Measurements from ENCODE around the gene DPP6.

DNA sequence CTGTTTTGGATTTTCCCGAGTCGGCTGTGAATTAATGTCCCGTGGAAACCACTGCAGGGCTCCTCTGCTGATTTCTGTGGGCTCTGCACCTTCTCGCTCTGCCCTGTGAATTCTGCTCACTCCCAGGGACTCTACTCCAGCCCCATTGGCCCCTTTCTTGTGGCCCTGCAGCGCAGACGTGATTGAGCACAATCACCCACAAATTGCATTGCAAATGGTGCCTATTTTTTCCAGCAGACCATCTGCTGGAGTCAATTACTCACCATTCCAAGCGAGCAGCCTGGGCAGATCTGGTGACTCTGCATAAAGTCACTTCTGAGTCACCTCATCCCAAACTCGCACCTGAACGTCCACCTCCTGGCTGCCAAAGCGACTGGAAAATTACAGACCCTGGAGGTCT lies 714.9 kb downstream of the DPP6 start:
- TF ChIP-seq FOXA1 (IDR thresholded peaks at IDR 0.05) (no peak), SP1 (IDR thresholded peaks at IDR 0.05) (no peak), ARNT (IDR thresholded peaks at IDR 0.05) (no peak), TARDBP (IDR thresholded peaks at IDR 0.05) (no peak), HDGF (IDR thresholded peaks at IDR 0.05; ENCODE audit: borderline replicate concordance) (no peak), SUZ12 (IDR thresholded peaks at IDR 0.05) (no peak), NFRKB (IDR thresholded peaks at IDR 0.05) (no peak), ELF4 (IDR thresholded peaks at IDR 0.05) (no peak), FOXM1 (IDR thresholded peaks at IDR 0.05; ENCODE audit: borderline replicate concordance) (no peak)

Data from HEK293T (cell line).